WTC11 (cell line): ENCODE data around the gene ATP6V0D1. TPM values are rescaled to one million over a fixed set of nuclear protein-coding genes. Genes with fewer than 3 reads are reported as not detected.
A peak's percentile ranks its signal among the peaks of the same experiment; 100 is the strongest.

Experiments
- ATAC-seq: fragments of 200-7000 bp; cut with Tn5 transposase; 2 replicates; pipeline ENCODE4 v1.10.0; 2021; ENCODE audit warnings: mild to moderate bottlenecking, moderate library complexity
- CTCF ChIA-PET: fragments of 300-600 bp; sonication (Branson Sonifier 250); formaldehyde crosslinking; loops from one replicate; lab custom pipeline; 2021; ENCODE audit warnings: antibody characterized with exemption; lab: Charles Lee
- POLR2A ChIA-PET: fragments of 350-600 bp; sonication (Branson Sonifier 250); formaldehyde crosslinking; loops from one replicate; lab custom pipeline; 2021; ENCODE audit warnings: antibody characterized with exemption; lab: Charles Lee
- DNase-seq: peaks from one replicate; pipeline ENCODE4 v3.0.0; 2021; ENCODE audit warnings: low spot score
- H3K27ac Mint-ChIP-seq: 2 replicates; pipeline ENCODE4 v1.8.0; 2021; ENCODE audit warnings: mixed read lengths
- H3K27me3 Mint-ChIP-seq: 2 replicates; pipeline ENCODE4 v1.8.0; 2021; ENCODE audit warnings: low read depth, mild to moderate bottlenecking, moderate library complexity, mixed read lengths
- H3K36me3 Mint-ChIP-seq: 2 replicates; pipeline ENCODE4 v1.8.0; 2021; ENCODE audit warnings: mixed read lengths
- H3K4me1 Mint-ChIP-seq: 2 replicates; pipeline ENCODE4 v1.8.0; 2022; ENCODE audit warnings: mixed read lengths
- H3K4me3 Mint-ChIP-seq: 2 replicates; pipeline ENCODE4 v1.8.0; 2021; ENCODE audit warnings: mild to moderate bottlenecking, moderate library complexity, mixed read lengths
- H3K9me3 Mint-ChIP-seq: 2 replicates; pipeline ENCODE4 v1.8.0; 2021; ENCODE audit warnings: mixed read lengths
- ARID4B ChIP-seq: sonication (generic); formaldehyde crosslinking; IDR thresholded peaks from 2 replicates; pipeline ENCODE4 v1.8.0; 2023; ENCODE audit warnings: missing genetic modification reagents, mild to moderate bottlenecking, borderline replicate concordance
- CTCF ChIP-seq: fragments of 200-600 bp; IDR thresholded peaks from 2 replicates; pipeline ENCODE4 v1.8.0; 2022; ENCODE audit warnings: antibody characterized with exemption
- GRHL2 ChIP-seq: fragments of 250-450 bp; sonication (Bioruptor Pico); IDR thresholded peaks from 2 replicates; pipeline ENCODE4 v1.8.0; 2022; ENCODE audit warnings: mild to moderate bottlenecking, moderate library complexity; ENCODE audit not compliant: insufficient replicate concordance, severe bottlenecking
- IRF2 ChIP-seq: sonication (generic); formaldehyde crosslinking; IDR thresholded peaks from 2 replicates; pipeline ENCODE4 v1.8.0; 2022; ENCODE audit warnings: low read depth, missing genetic modification reagents, borderline replicate concordance
- MAX ChIP-seq: sonication (generic); formaldehyde crosslinking; IDR thresholded peaks from 2 replicates; pipeline ENCODE4 v1.8.0; 2022; ENCODE audit warnings: mild to moderate bottlenecking, missing genetic modification reagents
- MXD4 ChIP-seq: fragments of 250-450 bp; sonication (Bioruptor Pico); IDR thresholded peaks from 2 replicates; pipeline ENCODE4 v1.8.0; 2021; ENCODE audit warnings: mild to moderate bottlenecking, moderate library complexity, borderline replicate concordance
- MYBL2 ChIP-seq: sonication (generic); formaldehyde crosslinking; IDR thresholded peaks from 2 replicates; pipeline ENCODE4 v1.8.1; 2023; ENCODE audit warnings: mild to moderate bottlenecking, moderate library complexity, missing genetic modification reagents
- NFATC4 ChIP-seq: fragments of 250-450 bp; sonication (Bioruptor Pico); IDR thresholded peaks from 2 replicates; pipeline ENCODE4 v1.9.0; 2021; ENCODE audit warnings: mild to moderate bottlenecking
- NFE2L1 ChIP-seq: sonication (generic); formaldehyde crosslinking; IDR thresholded peaks from 2 replicates; pipeline ENCODE4 v1.8.1; 2023; ENCODE audit warnings: missing genetic modification reagents
- NR1H2 ChIP-seq: sonication (generic); formaldehyde crosslinking; IDR thresholded peaks from 2 replicates; pipeline ENCODE4 v1.9.0; 2021; ENCODE audit warnings: mild to moderate bottlenecking, moderate library complexity, missing genetic modification reagents
- NR3C1 ChIP-seq: sonication (generic); formaldehyde crosslinking; conservative IDR thresholded peaks from 2 replicates; pipeline ENCODE4 v1.8.1; 2023; ENCODE audit warnings: low read depth, mild to moderate bottlenecking, missing genetic modification reagents
- SMAD4 ChIP-seq: sonication (generic); formaldehyde crosslinking; IDR thresholded peaks from 2 replicates; pipeline ENCODE4 v1.8.0; 2022; ENCODE audit warnings: mild to moderate bottlenecking, missing genetic modification reagents
- SOX15 ChIP-seq: fragments of 250-450 bp; sonication (Bioruptor Pico); IDR thresholded peaks from 2 replicates; pipeline ENCODE4 v1.9.0; 2021; ENCODE audit warnings: mild to moderate bottlenecking
- ZNF121 ChIP-seq: sonication (generic); formaldehyde crosslinking; IDR thresholded peaks from 2 replicates; pipeline ENCODE4 v1.8.0; 2023; ENCODE audit warnings: missing genetic modification reagents
- ZNF219 ChIP-seq: sonication (generic); formaldehyde crosslinking; IDR thresholded peaks from 2 replicates; pipeline ENCODE4 v1.8.0; 2023; ENCODE audit warnings: missing genetic modification reagents, mild to moderate bottlenecking, borderline replicate concordance
- ZNF281 ChIP-seq: sonication (generic); formaldehyde crosslinking; IDR thresholded peaks from 2 replicates; pipeline ENCODE4 v1.8.0; 2023; ENCODE audit warnings: mild to moderate bottlenecking, missing genetic modification reagents
- ZNF425 ChIP-seq: fragments of 250-450 bp; sonication (Bioruptor Pico); conservative IDR thresholded peaks from 2 replicates; pipeline ENCODE4 v1.9.0; 2021; ENCODE audit warnings: mild to moderate bottlenecking
- ZNF532 ChIP-seq: fragments of 250-450 bp; sonication (Bioruptor Pico); IDR thresholded peaks from 2 replicates; pipeline ENCODE4 v1.9.0; 2021; ENCODE audit warnings: mild to moderate bottlenecking, borderline replicate concordance
- total RNA-seq: library from RNA; stranded (reverse); gene quantifications from 3 replicates; pipeline ENCODE4 v1.2.3, GENCODE V29; 2021

Gene ATP6V0D1
- total RNA-seq, 1 experiment from 2014 or later: 44.1 TPM

GRCh38 chr16:67426022-67426421, 54.9 kb downstream of the ATP6V0D1 start:
- Mint-ChIP-seq H3K27ac (no peak overlapping the region), H3K27me3 (peaks cover 12% of the 10 kb centered on the region)
- TF ChIP-seq ZNF121 (peak; percentile 97), ZNF219 (no peak), MXD4 (CRISPR knock-in tag) (no peak), NFE2L1 (CRISPR knock-in tag) (no peak), MYBL2 (no peak), SMAD4 (CRISPR knock-in tag) (no peak), SOX15 (CRISPR knock-in tag) (no peak)
- TF ChIP-seq, all 79 proteins: peak for 1
- no peak for DNase-seq
- no peak overlapping the region for H3K4me3 Mint-ChIP-seq
- H3K4me1 Mint-ChIP-seq: peaks cover 85% of the 10 kb centered on the region
- H3K9me3 Mint-ChIP-seq: no peaks in the 10 kb centered on the region
- ATAC-seq: no peak
- ChIA-PET POLR2A (no interaction called here), CTCF (interaction anchor here (1.0 to 10.4 kb wide), 9 partner anchors 9 to 165 kb away, joined by 3 to 234 read pairs (median 13); partner anchors contain the start of genes ATP6V0D1 and TPPP3)
- H3K36me3 Mint-ChIP-seq: no peaks in the 10 kb centered on the region

- no peak for ATAC-seq
- Mint-ChIP-seq H3K4me1 (peaks cover 88% of the 10 kb centered on the region), H3K9me3 (no peaks in the 10 kb centered on the region), H3K4me3 (0 out of 2 replicates have a peak overlapping the region, but pooled peaks have one; percentile 51), H3K27me3 (peaks cover 12% of the 10 kb centered on the region), H3K27ac (peak overlapping the region; percentile 97), H3K36me3 (no peaks in the 10 kb centered on the region)
- ChIA-PET POLR2A (no interaction called here), CTCF (interaction anchor here (1.0 to 10.4 kb wide), 10 partner anchors 9 to 241 kb away, joined by 3 to 234 read pairs (median 10); partner anchors contain the start of genes ATP6V0D1, TPPP3 and ZDHHC1)
- DNase-seq: no peak
- TF ChIP-seq NR3C1 (no peak), ZNF425 (CRISPR knock-in tag) (no peak), NFATC4 (CRISPR knock-in tag) (no peak), MAX (CRISPR knock-in tag) (no peak), CTCF (no peak), ZNF281 (CRISPR knock-in tag) (no peak), ARID4B (CRISPR knock-in tag) (no peak), ZNF121 (no peak), ZNF532 (no peak), IRF2 (CRISPR knock-in tag) (no peak), NR1H2 (CRISPR knock-in tag) (no peak), GRHL2 (CRISPR knock-in tag) (no peak)
These were observed 55.4 kb downstream of the ATP6V0D1 start for GRCh38 chr16:67425580-67425979.
